Measurements from ENCODE around the gene MAEA.

The MAEA gene

DNA sequence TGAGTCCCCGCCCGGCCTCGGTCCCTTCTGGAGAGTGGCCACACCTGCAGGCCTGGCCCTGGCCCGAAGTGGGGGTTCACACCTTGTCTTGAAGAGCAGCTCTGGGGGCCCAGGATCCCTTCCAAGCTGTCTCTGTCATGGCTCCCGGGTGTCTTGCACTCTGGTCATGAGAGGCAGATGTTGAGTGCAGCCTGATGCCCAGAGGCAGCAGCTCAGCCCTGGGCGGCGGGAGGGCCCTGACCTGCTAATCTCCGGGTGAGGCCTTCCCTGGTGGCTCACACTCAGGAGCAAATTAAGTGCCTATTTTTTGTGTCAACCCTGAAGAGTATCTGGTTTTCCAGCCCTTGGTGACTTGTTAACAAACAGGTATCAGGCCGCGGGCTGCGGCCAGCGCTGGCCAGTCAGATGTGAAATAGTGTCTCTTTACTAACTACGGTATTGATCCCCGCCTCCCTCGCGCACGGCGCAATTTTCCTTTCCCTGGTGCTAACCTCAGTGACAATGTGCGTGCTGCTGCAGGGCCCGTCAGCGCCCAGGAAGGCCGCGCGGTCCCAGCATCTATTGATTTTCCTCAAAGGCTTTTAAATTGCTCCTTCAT is 92.4 kb downstream of the MAEA start:
- no peak overlapping the region for H3K4me3 ChIP-seq (ENCODE audit: low read depth, low read length)
- no peak for DNase-seq (ENCODE audit: low read depth)
- TF ChIP-seq POLR2A (IDR thresholded peaks at IDR 0.05; ENCODE audit: extremely low read depth, insufficient read length) = no peak
- TF ChIP-seq, protein P1, sequence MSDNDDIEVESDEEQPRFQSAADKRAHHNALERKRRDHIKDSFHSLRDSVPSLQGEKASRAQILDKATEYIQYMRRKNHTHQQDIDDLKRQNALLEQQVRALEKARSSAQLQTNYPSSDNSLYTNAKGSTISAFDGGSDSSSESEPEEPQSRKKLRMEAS (IDR thresholded peaks at IDR 0.05; ENCODE audit: low read depth, low read length) = no peak
- TF ChIP-seq, protein P2, sequence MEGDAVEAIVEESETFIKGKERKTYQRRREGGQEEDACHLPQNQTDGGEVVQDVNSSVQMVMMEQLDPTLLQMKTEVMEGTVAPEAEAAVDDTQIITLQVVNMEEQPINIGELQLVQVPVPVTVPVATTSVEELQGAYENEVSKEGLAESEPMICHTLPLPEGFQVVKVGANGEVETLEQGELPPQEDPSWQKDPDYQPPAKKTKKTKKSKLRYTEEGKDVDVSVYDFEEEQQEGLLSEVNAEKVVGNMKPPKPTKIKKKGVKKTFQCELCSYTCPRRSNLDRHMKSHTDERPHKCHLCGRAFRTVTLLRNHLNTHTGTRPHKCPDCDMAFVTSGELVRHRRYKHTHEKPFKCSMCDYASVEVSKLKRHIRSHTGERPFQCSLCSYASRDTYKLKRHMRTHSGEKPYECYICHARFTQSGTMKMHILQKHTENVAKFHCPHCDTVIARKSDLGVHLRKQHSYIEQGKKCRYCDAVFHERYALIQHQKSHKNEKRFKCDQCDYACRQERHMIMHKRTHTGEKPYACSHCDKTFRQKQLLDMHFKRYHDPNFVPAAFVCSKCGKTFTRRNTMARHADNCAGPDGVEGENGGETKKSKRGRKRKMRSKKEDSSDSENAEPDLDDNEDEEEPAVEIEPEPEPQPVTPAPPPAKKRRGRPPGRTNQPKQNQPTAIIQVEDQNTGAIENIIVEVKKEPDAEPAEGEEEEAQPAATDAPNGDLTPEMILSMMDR (IDR thresholded peaks at IDR 0.05; ENCODE audit: low read depth, low read length) = no peak
- TF ChIP-seq MYC (IDR thresholded peaks at IDR 0.05; ENCODE audit: low read depth, low read length) = no peak

DNA sequence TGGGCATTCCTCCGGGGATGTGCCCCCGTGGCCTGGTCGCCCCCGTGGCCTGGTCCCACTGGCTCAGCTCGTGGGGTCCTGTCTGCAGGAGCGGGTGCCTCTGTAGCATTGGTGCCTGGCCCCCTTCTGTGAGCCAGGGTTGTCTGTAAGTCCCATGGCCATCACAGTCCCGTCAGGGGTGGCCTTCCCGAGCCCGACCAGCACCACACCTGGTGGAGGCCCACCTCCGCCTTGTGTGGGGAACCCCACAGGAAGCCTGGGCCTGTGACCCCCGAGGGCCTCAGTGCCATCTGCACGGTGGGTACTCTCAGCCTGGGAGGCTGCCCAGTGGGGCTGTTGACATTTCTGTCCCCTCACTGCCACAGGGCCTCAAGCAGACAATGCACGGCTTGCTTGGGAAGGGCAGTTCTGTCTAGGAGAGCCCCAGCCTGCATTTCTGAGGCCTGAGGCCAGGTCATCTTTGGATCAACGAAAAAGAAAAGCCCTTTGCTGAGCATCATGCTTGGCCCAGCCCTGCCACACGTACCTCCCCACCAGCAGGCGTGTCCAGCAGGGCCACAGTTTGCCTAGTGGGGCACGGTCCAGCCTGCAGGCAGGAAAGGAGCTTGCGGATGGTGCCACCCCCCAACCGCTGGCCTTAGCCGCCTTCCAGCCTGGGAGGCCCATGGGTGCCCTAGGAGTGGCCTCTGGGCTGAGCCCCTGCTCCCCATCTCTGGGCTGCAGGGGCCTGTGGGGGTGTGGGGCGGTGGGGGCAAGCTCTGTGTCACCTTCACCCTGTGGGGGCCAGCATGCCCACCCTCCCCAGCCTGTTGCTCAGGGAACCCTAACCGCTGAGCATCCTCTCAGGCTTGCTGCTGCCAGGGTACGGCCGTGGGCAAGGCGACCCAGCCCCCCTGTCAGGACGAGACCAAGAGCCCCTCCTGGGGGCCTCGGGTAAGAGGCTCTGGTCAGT is 93.4 kb downstream of the MAEA start:
- no peak for DNase-seq (ENCODE audit: low read depth)
- TF ChIP-seq POLR2A (IDR thresholded peaks at IDR 0.05; ENCODE audit: extremely low read depth, insufficient read length) = no peak
- TF ChIP-seq MYC (IDR thresholded peaks at IDR 0.05; ENCODE audit: low read depth, low read length) = no peak
- TF ChIP-seq, protein P2 (IDR thresholded peaks at IDR 0.05; ENCODE audit: low read depth, low read length) = no peak
- TF ChIP-seq, protein P1 (IDR thresholded peaks at IDR 0.05; ENCODE audit: low read depth, low read length) = no peak
- no peak overlapping the region for H3K4me3 ChIP-seq (ENCODE audit: low read depth, low read length)

DNA sequence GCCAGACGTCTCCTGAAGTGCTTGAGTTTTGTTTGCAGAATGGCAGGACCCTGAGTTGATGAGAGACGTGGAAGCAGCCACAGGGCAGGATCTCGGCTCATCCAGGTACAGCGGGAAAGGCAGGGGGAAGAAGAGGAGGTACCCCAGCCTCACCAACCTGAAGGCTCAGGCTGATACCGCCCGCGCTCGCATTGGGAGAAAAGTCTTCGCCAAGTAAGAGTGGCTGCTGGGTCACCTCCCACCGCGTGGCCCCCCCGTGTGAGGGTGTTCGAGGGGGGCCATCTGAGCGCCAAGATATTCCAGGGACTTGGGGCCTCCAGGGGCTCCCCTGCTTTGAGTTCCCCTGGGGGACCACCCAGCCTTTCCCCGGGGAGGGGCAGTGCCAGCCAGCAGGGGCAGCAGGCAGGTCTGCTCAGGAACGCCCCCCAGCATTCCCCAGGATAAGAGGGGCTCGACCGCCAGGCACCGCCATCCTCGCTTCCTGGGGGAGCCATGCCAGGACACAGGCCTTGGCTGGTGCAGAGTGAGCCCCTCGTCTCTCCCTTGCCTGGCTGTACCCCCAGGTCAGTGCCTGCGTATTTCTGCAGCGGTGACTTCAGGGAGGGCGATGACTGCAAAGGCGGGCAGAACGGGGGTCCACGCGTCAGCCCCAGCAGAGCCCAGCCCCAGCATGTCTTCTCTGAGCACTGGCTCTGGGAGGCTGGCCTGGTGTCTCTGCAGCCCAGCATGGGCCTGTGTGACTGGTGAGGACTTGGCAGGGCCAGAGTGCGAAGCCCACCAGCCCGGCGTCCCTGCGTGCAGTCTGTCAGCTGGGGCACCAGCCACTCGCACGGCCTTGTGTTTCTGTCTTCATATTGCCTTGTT is 94.3 kb downstream of the MAEA start:
- TF ChIP-seq, protein P2 (IDR thresholded peaks at IDR 0.05; ENCODE audit: low read depth, low read length) = no peak
- TF ChIP-seq POLR2A (IDR thresholded peaks at IDR 0.05; ENCODE audit: extremely low read depth, insufficient read length) = no peak
- TF ChIP-seq, protein P1 (IDR thresholded peaks at IDR 0.05; ENCODE audit: low read depth, low read length) = no peak
- TF ChIP-seq MYC (IDR thresholded peaks at IDR 0.05; ENCODE audit: low read depth, low read length) = no peak
- no peak overlapping the region for H3K4me3 ChIP-seq (ENCODE audit: low read depth, low read length)
- DNase-seq (ENCODE audit: low read depth) = no peak

DNA sequence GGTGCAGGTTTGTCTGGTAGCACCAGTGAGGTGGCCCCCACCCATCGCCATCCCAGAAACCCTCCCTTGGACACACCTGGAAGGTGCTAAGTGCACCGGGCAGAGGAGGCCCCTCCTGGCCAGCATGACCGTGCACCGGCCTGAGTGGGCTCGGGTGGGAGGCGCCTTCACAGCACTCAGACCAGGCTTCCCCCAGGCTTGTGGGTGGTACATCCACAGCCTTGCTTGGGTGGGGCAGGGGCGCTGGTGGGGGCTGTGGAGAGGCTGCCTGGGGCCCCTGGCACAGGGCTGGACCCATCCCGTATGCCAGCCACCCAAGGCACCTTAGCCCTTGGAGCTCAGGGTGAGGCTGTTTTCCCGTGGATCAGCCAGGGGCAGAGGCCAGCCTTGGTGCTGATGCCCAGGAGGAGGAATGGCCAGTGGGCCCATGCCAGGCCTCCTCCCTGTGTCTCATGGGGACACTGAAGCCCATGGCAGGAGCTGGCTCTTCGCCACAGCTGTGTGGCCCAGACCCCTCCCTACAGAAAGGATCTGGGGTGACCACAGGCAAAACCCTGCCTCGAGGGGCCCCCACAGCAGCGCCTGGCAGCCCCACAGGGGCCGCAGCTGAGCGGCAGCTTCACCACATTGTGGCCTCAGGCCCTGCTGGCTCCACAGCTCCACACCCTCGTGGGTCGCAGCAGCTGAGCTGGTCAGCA is 95.1 kb downstream of the MAEA start:
- DNase-seq (ENCODE audit: low read depth) = no peak
- TF ChIP-seq, protein P2 (IDR thresholded peaks at IDR 0.05; ENCODE audit: low read depth, low read length) = no peak
- no peak for TF ChIP-seq POLR2A (IDR thresholded peaks at IDR 0.05; ENCODE audit: extremely low read depth, insufficient read length)
- no peak for TF ChIP-seq MYC (IDR thresholded peaks at IDR 0.05; ENCODE audit: low read depth, low read length)
- TF ChIP-seq, protein P1 (IDR thresholded peaks at IDR 0.05; ENCODE audit: low read depth, low read length) = no peak
- H3K4me3 ChIP-seq (ENCODE audit: low read depth, low read length) = no peak overlapping the region

All from NB4 (cell line).